Osteoblast (primary cell): Measurements from ENCODE around the gene VASN. TPM values are rescaled to one million over a fixed set of nuclear protein-coding genes. Genes with fewer than 3 reads are reported as not detected.

Experiments used
- DNase-seq: peaks from one replicate; pipeline ENCODE4 v3.0.0; 2011; ENCODE audit warnings: low spot score, mixed read lengths; ENCODE audit not compliant: insufficient read length; ENCODE audit errors: missing footprints
- H2AFZ ChIP-seq: 2 replicates; pipeline ENCODE4 v1.6.0; 2011; ENCODE audit warnings: mild to moderate bottlenecking, low read length
- H3K27ac ChIP-seq: 2 replicates; pipeline ENCODE4 v1.5.1; 2011; ENCODE audit warnings: mild to moderate bottlenecking, low read depth, low read length, moderate library complexity
- H3K27me3 ChIP-seq: 2 replicates; pipeline ENCODE4 v1.6.0; 2012; ENCODE audit warnings: mild to moderate bottlenecking, control low read depth, inconsistent platforms, low read length, moderate library complexity; ENCODE audit not compliant: insufficient read depth
- H3K36me3 ChIP-seq: 2 replicates; pipeline ENCODE4 v1.5.1; 2011; ENCODE audit warnings: mild to moderate bottlenecking, low read length, control low read depth, moderate library complexity; ENCODE audit not compliant: insufficient read depth
- H3K4me1 ChIP-seq: 2 replicates; pipeline ENCODE4 v1.5.1; 2011; ENCODE audit warnings: mild to moderate bottlenecking, low read length, control low read depth, moderate library complexity; ENCODE audit not compliant: insufficient read depth
- H3K4me2 ChIP-seq: 2 replicates; pipeline ENCODE4 v1.6.0; 2011; ENCODE audit warnings: mild to moderate bottlenecking, low read length; ENCODE audit not compliant: insufficient read depth
- H3K4me3 ChIP-seq: fragments of 200-600 bp; sonication (generic); 3 replicates; pipeline ENCODE4 v1.5.1; 2012; ENCODE audit warnings: mild to moderate bottlenecking, low read length, inconsistent platforms; ENCODE audit not compliant: insufficient read depth
- H3K79me2 ChIP-seq: 2 replicates; pipeline ENCODE4 v1.6.0; 2012; ENCODE audit warnings: mild to moderate bottlenecking, low read length, control low read depth, inconsistent platforms; ENCODE audit not compliant: insufficient read depth
- H3K9me3 ChIP-seq: 2 replicates; pipeline ENCODE4 v1.5.1; 2011; ENCODE audit warnings: low read depth, low read length, control low read depth
- H4K20me1 ChIP-seq: 2 replicates; pipeline ENCODE4 v1.6.0; 2012; ENCODE audit warnings: mild to moderate bottlenecking, low read length, control low read depth; ENCODE audit not compliant: insufficient read depth
- total RNA-seq: library from RNA; depleted of rRNA; stranded (reverse); fragments of >200 nt; gene quantifications from 2 replicates; pipeline ENCODE4 v1.2.3, GENCODE V29; 2012
- TF ChIP-seq, protein P1 (sequence below): IDR thresholded peaks from 2 replicates; pipeline ENCODE4 v1.5.1; 2011; ENCODE audit warnings: mild to moderate bottlenecking, low read depth, low read length, moderate library complexity; ENCODE audit errors: extremely low read depth

Gene VASN
- total RNA-seq, 1 donor = 217 TPM

DNA sequence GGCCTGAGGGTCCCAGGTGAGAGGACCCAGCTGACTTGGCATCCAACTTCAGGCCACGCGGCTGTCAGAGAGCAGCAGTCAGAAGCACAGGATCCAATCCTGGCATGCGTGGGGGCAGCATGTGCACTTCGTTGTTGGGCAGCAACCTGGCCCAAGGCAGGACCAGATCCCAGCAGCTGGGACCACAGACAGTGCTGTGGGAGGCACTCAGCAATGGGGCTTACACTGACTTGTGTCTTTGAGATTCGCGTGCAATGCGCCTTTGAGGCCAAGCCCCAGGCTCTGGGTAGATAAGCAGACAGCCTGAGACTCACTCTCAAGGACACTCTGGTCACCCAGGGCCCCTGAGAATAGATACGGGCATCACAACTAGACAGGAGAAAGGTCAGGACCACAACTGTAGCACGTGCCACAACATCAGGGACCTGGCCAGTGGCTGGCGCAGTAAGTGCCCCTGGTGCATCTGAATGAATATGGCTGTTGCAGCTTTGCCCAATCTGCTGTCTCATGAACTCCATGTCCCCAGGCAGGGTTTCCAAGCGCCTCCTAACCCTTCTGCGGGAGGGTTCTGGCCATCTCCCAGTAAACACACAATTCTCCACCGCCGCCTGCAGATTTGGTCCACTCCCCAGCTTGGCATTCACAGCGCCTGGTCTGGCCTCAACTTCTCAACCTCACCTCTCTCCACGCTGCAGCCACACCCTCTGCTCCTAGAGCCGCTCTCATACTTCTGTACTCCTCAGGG is 23.7 kb upstream of the VASN start:
- no peaks in the 10 kb centered on the region for H3K27me3 ChIP-seq
- H3K4me3 ChIP-seq = no peak overlapping the region
- H3K79me2 ChIP-seq = peaks cover 63% of the 10 kb centered on the region
- no peak for DNase-seq
- H2AFZ ChIP-seq = no peak overlapping the region
- peaks cover 36% of the 10 kb centered on the region for H4K20me1 ChIP-seq
- no peaks in the 10 kb centered on the region for H3K9me3 ChIP-seq
- H3K36me3 ChIP-seq = no peaks in the 10 kb centered on the region
- peak overlapping the region; percentile 39 for H3K27ac ChIP-seq
- H3K4me2 ChIP-seq = no peak overlapping the region
- TF ChIP-seq, protein P1, sequence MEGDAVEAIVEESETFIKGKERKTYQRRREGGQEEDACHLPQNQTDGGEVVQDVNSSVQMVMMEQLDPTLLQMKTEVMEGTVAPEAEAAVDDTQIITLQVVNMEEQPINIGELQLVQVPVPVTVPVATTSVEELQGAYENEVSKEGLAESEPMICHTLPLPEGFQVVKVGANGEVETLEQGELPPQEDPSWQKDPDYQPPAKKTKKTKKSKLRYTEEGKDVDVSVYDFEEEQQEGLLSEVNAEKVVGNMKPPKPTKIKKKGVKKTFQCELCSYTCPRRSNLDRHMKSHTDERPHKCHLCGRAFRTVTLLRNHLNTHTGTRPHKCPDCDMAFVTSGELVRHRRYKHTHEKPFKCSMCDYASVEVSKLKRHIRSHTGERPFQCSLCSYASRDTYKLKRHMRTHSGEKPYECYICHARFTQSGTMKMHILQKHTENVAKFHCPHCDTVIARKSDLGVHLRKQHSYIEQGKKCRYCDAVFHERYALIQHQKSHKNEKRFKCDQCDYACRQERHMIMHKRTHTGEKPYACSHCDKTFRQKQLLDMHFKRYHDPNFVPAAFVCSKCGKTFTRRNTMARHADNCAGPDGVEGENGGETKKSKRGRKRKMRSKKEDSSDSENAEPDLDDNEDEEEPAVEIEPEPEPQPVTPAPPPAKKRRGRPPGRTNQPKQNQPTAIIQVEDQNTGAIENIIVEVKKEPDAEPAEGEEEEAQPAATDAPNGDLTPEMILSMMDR = no peak
- H3K4me1 ChIP-seq = peaks cover 26% of the 10 kb centered on the region

DNA sequence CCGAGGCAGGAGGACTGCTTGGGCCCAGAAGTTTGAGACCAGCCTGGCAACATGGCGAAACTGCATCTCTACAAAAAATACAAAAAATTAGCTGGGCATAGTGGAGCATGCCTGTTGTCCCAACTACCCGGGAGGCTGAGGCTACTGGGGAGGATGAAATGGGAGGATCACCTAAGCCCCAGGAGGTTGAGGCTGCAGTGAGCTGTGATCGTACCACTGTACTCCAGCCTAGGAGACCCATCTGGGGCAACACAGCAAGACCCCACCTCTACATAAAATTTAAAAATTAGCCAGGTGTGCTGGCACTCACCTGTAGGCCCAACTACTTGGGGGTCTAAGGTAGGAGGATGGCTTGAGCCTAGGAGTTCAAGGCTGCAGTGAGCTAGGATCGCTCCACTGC is 22.3 kb upstream of the VASN start:
- Histone ChIP-seq H2AFZ (no peak overlapping the region), H3K79me2 (peaks cover 51% of the 10 kb centered on the region), H3K36me3 (no peaks in the 10 kb centered on the region), H3K27ac (no peak overlapping the region), H4K20me1 (peaks cover 26% of the 10 kb centered on the region), H3K4me2 (no peak overlapping the region), H3K4me1 (peaks cover 21% of the 10 kb centered on the region), H3K9me3 (no peaks in the 10 kb centered on the region), H3K27me3 (no peaks in the 10 kb centered on the region), H3K4me3 (no peak overlapping the region)
- TF ChIP-seq, protein P1 = no peak
- DNase-seq = no peak

DNA sequence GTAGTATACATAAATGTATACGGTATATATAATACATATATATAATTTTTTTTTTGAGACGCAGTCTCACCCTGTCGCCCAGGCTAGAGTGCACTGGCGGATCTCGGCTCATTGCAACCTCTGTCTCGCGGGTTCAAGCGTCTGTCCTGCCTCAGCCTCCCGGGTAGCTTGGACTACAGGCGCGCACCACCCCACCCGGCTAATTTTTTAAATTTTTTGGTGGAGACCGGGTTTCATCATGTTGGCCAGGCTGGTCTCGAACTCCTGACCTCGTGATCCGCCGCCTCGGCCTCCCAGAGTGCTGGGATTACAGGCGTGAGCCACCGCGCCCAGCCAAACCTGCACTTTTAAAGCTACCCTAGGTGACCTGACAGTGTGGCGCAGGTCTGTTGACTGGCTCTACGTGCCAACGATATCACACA is 21.3 kb upstream of the VASN start:
- DNase-seq = no peak
- H4K20me1 ChIP-seq = peaks cover 22% of the 10 kb centered on the region
- H3K4me1 ChIP-seq = peaks cover 21% of the 10 kb centered on the region
- H3K4me3 ChIP-seq = peak overlapping the region; percentile 86
- H3K4me2 ChIP-seq = peak overlapping the region; percentile 85
- peaks cover 45% of the 10 kb centered on the region for H3K79me2 ChIP-seq
- TF ChIP-seq, protein P1 = no peak
- H3K27ac ChIP-seq = peak overlapping the region; percentile 70
- peak overlapping the region; percentile 80 for H2AFZ ChIP-seq
- no peaks in the 10 kb centered on the region for H3K27me3 ChIP-seq
- H3K9me3 ChIP-seq = no peaks in the 10 kb centered on the region
- H3K36me3 ChIP-seq = no peaks in the 10 kb centered on the region

DNA sequence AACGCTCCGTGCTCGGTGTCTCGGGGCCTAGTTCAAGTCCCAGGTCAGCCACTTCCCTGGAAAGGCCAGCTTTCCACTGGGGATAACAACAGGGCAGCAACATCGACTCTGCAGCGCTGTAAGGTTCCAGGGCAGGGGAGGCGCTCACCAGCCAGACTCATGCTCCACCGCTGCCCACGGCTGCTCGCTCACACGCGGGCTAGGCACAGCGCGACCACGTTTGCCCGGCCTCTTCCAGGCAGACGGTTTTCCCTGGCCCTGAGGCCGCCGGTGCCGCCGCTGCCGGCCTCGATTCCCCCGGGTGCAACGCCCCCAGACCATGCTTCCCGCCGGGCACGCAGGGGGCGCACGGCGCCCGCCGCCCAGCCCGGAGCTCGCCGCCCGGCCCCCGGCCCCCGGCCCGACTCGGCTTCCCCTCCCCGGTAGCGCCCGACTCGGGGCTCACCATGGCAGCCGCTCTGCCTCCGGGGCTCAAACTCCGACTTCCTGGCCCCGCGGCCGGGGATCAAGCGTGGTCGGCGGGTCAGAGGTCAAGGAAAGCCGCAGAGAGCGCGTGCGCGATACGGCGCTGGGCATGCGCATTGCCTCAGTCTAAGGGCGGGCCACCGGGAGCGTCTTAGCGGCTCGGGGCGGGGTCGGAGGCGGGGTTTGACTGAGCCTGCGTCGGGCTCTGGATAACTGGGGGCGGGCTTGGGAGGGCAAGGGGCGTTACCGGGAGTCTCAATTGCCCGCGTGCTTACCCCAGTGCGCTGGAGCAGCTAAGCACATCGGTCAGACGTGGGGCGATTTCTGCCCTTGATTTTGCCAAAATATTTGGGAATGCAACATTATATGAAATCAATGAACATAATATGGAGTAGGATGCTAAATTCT is 20.6 kb upstream of the VASN start, which contains the start of gene PAM16:
TSS of gene PAM16 (minus strand) at position 535 of the 873 bp plus-strand sequence. CDS start at position 448, 87 bp downstream.
- Histone ChIP-seq H3K27ac (peak within 1 kb of the TSS; percentile 70), H4K20me1 (peaks cover 16% of the 10 kb centered on the region), H3K4me3 (peak within 1 kb of the TSS; percentile 86), H3K79me2 (peaks cover 39% of the 10 kb centered on the region), H3K36me3 (no peaks in the 10 kb centered on the region), H3K9me3 (no peaks in the 10 kb centered on the region), H3K4me1 (peaks cover 21% of the 10 kb centered on the region), H3K27me3 (no peaks in the 10 kb centered on the region), H2AFZ (peak within 1 kb of the TSS; percentile 80), H3K4me2 (peak within 1 kb of the TSS; percentile 85)
- DNase-seq = peak; percentile 99
- TF ChIP-seq, protein P1 = no peak
